CD14-positive monocyte (primary cell): ENCODE data around the gene WDR35. TPM values are rescaled to one million over a fixed set of nuclear protein-coding genes. Genes with fewer than 3 reads are reported as not detected.

Experiments used
- DNase-seq, 3 donors: peaks; one replicate each; pipeline ENCODE4 v3.0.0-alpha.2; 2011 to 2022
- H2AFZ ChIP-seq: 2 replicates; pipeline ENCODE4 v1.6.0; 2012; ENCODE audit warnings: mild to moderate bottlenecking, low read depth, low read length, inconsistent platforms; ENCODE audit not compliant: insufficient read depth, poor library complexity, severe bottlenecking
- H3K27ac ChIP-seq, 2 donors: 1 replicate in 1 of 2; 2 replicates in 1 of 2; pipeline ENCODE4 v1.5.1; 2012 to 2013; ENCODE audit warnings: low read length in 2 of 2, control low read depth in 1 of 2, inconsistent platforms in 1 of 2, low read depth in 1 of 2, mild to moderate bottlenecking in 1 of 2
- H3K27me3 ChIP-seq, 2 donors: one replicate each; pipeline versions ENCODE4 v1.6.0 to v1.6.1; 2011 to 2013; ENCODE audit warnings: low read length in 2 of 2; ENCODE audit not compliant: control insufficient read depth in 2 of 2, insufficient read depth in 2 of 2
- H3K36me3 ChIP-seq, 2 donors: replicated peaks in 1 of 2; 1 replicate in 1 of 2; 2 replicates in 1 of 2; pipeline versions ENCODE4 v1.5.1 to v1.6.1; 2012 to 2013; ENCODE audit warnings: low read length in 2 of 2, control low read depth in 1 of 2, inconsistent platforms in 1 of 2, mild to moderate bottlenecking in 1 of 2; ENCODE audit not compliant: insufficient read depth in 2 of 2, control insufficient read depth in 1 of 2
- H3K4me1 ChIP-seq, 2 donors: 1 replicate in 1 of 2; 2 replicates in 1 of 2; pipeline versions ENCODE4 v1.5.1 to v1.6.1; 2012 to 2013; ENCODE audit warnings: low read length in 2 of 2, control low read depth in 1 of 2, inconsistent platforms in 1 of 2, mild to moderate bottlenecking in 1 of 2, moderate library complexity in 1 of 2; ENCODE audit not compliant: insufficient read depth in 2 of 2, control insufficient read depth in 1 of 2
- H3K4me2 ChIP-seq: replicated peaks from 2 replicates; pipeline ENCODE3; 2012; ENCODE audit warnings: low read length, moderate library complexity, mild to moderate bottlenecking; ENCODE audit not compliant: poor library complexity, severe bottlenecking; ENCODE audit errors: extremely low read depth
- H3K4me3 ChIP-seq, 3 experiments: fragments of 200-600 bp in 1 of 3; sonication (generic) in 1 of 3; replicated peaks in 1 of 3; 1 replicate in 2 of 3; 2 replicates in 1 of 3; pipeline ENCODE4 v1.5.1; 2011 to 2013; ENCODE audit warnings: low read length in 3 of 3, mild to moderate bottlenecking in 3 of 3, control low read depth in 2 of 3, low read depth in 2 of 3, inconsistent platforms in 1 of 3, moderate library complexity in 1 of 3
- H3K79me2 ChIP-seq: 2 replicates; pipeline ENCODE4 v1.6.0; 2012; ENCODE audit warnings: mild to moderate bottlenecking, control low read depth, inconsistent platforms, low read length, moderate library complexity; ENCODE audit not compliant: insufficient read depth
- H3K9ac ChIP-seq: 2 replicates; pipeline ENCODE4 v1.6.0; 2017; ENCODE audit warnings: low read length, mild to moderate bottlenecking; ENCODE audit not compliant: insufficient read depth, poor library complexity, severe bottlenecking
- H3K9me3 ChIP-seq, 2 donors: replicated peaks in 1 of 2; 1 replicate in 1 of 2; 2 replicates in 1 of 2; pipeline versions ENCODE4 v1.5.1 to v1.6.1; 2012 to 2013; ENCODE audit warnings: low read length in 2 of 2, control low read depth in 1 of 2; ENCODE audit not compliant: control insufficient read depth in 1 of 2, insufficient read depth in 1 of 2
- H4K20me1 ChIP-seq: 2 replicates; pipeline ENCODE4 v1.6.0; 2012; ENCODE audit warnings: mild to moderate bottlenecking, low read length, control low read depth, moderate library complexity; ENCODE audit not compliant: insufficient read depth
- H3K27ac Mint-ChIP-seq, 7 donors: one replicate each; pipeline ENCODE4 v1.8.0; 2020; ENCODE audit warnings: mild to moderate bottlenecking in 7 of 7, mixed read lengths in 7 of 7, moderate library complexity in 6 of 7, inconsistent platforms in 2 of 7
- H3K27me3 Mint-ChIP-seq, 3 donors: one replicate each; pipeline ENCODE4 v1.8.0; 2021 to 2022; ENCODE audit warnings: low read depth in 3 of 3, mild to moderate bottlenecking in 3 of 3, mixed read lengths in 3 of 3, moderate library complexity in 3 of 3, inconsistent platforms in 1 of 3
- H3K36me3 Mint-ChIP-seq, 2 donors: one replicate each; pipeline ENCODE4 v1.8.0; 2020; ENCODE audit warnings: mixed read lengths in 2 of 2, inconsistent platforms in 1 of 2, mild to moderate bottlenecking in 1 of 2
- H3K4me1 Mint-ChIP-seq: one replicate; pipeline ENCODE4 v1.8.0; 2020; ENCODE audit warnings: mild to moderate bottlenecking, mixed read lengths
- H3K4me3 Mint-ChIP-seq, 2 donors: one replicate each; pipeline ENCODE4 v1.8.0; 2020; ENCODE audit warnings: mild to moderate bottlenecking in 2 of 2, mixed read lengths in 2 of 2, moderate library complexity in 1 of 2
- H3K9me3 Mint-ChIP-seq, 7 donors: one replicate each; pipeline ENCODE4 v1.8.0; 2020 to 2022; ENCODE audit warnings: mixed read lengths in 7 of 7, mild to moderate bottlenecking in 6 of 7, moderate library complexity in 6 of 7, inconsistent platforms in 2 of 7
- WGBS: methylation state at CpG from one replicate; pipeline ENCODE4 v1.1.5; 2013; ENCODE audit warnings: missing lambda C conversion rate; ENCODE audit not compliant: insufficient coverage; 5-methylcytosine and 5-hydroxymethylcytosine counted together
- intact Hi-C, 2 donors: fragments of 100-400 bp; cut with micrococcal nuclease; formaldehyde crosslinking; loops; one replicate each; pipeline versions ENCODE4 v1.15.0 to v1.15.1; 2023
- polyA plus RNA-seq, 3 donors: library from polyadenylated mRNA; depleted of rRNA in 1 of 3; unstranded in 2 of 3; stranded (reverse) in 1 of 3; fragments of 300-500 nt in 2 of 3; fragments of >200 nt in 1 of 3; fragmentation: Illumina TruSeq in 2 of 3; gene quantifications; 1 replicate in 2 of 3; 2 replicates in 1 of 3; pipeline ENCODE4 v1.2.3, GENCODE V29; 2012 to 2021
- TF ChIP-seq, protein P1 (sequence below): fragments of 200-600 bp; IDR thresholded peaks from one replicate; pipeline ENCODE4 v1.8.0; 2022; ENCODE audit warnings: antibody characterized with exemption, mild to moderate bottlenecking

Gene WDR35
- polyA plus RNA-seq, 3 donors: 0.28 to 1.0 (median 0.67) TPM

DNA sequence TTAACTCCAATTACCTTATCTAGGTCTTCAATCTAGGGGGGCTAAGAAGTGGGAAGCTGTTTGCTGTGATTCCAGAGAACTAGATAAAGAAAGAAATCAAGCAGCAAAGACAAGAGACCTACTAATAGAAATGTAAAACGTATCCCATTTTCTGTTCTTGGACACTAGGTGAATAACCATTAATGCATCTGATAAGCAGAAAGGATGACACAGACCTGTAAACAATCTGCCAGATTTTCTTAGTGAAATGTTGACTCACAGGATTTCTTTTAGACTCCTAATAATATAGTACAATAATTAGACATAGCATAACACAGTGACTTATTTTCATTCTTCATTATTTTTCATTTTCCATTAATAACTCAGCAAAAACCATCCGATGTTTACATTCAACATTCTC, 1.3 kb downstream of the WDR35 start:
- Mint-ChIP-seq H3K4me1 (peaks cover 16% of the 10 kb centered on the region), H3K27ac (no peak overlapping the region), H3K9me3 (peaks cover 0 to 3% (median 0%) of the 10 kb centered on the region in 7 donors), H3K4me3 (no peak overlapping the region), H3K27me3 (peaks cover 8 to 21% (median 11%) of the 10 kb centered on the region in 3 donors), H3K36me3 (no peaks in the 10 kb centered on the region)
- H4K20me1 ChIP-seq: no peaks in the 10 kb centered on the region
- intact Hi-C loops: no loop called here
- H3K27me3 ChIP-seq: peaks cover 15 to 25% of the 10 kb centered on the region in 2 donors
- peaks cover 15 to 23% of the 10 kb centered on the region in 2 donors for H3K4me1 ChIP-seq
- no peak overlapping the region for H3K4me3 ChIP-seq
- H3K27ac ChIP-seq: no peak overlapping the region
- H2AFZ ChIP-seq: no peak overlapping the region
- H3K9me3 ChIP-seq: no peaks in the 10 kb centered on the region
- no peak overlapping the region for H3K9ac ChIP-seq
- no peaks in the 10 kb centered on the region for H3K36me3 ChIP-seq
- no CpG with 5 or more reads among the region's 2 CpGs for WGBS
- no peaks in the 10 kb centered on the region for H3K79me2 ChIP-seq
- TF ChIP-seq, protein P1, sequence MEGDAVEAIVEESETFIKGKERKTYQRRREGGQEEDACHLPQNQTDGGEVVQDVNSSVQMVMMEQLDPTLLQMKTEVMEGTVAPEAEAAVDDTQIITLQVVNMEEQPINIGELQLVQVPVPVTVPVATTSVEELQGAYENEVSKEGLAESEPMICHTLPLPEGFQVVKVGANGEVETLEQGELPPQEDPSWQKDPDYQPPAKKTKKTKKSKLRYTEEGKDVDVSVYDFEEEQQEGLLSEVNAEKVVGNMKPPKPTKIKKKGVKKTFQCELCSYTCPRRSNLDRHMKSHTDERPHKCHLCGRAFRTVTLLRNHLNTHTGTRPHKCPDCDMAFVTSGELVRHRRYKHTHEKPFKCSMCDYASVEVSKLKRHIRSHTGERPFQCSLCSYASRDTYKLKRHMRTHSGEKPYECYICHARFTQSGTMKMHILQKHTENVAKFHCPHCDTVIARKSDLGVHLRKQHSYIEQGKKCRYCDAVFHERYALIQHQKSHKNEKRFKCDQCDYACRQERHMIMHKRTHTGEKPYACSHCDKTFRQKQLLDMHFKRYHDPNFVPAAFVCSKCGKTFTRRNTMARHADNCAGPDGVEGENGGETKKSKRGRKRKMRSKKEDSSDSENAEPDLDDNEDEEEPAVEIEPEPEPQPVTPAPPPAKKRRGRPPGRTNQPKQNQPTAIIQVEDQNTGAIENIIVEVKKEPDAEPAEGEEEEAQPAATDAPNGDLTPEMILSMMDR: no peak
- DNase-seq: no peak
- H3K4me2 ChIP-seq: no peak overlapping the region

DNA sequence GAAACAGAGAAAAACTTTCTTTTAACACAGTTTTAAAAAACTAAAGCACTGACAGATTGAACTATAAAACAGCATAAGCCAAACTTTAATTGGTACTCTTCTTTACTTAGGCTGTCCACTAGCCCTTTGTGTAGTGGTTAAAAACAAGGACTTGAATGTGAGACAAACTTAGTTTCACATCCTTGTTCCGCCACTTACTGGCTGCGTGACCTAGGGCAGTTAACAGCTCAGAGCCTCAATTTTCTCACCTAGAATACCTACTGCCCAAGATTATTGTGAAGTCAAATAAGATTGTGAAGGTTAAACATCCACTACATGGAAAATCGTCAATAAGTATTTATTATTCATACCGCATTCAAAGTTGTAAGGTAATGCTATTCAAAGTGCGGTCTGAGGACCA, 2.0 kb downstream of the WDR35 start:
- TF ChIP-seq, protein P1: no peak
- Mint-ChIP-seq H3K4me1 (peaks cover 16% of the 10 kb centered on the region), H3K9me3 (peaks cover 0 to 3% (median 0%) of the 10 kb centered on the region in 7 donors), H3K36me3 (no peaks in the 10 kb centered on the region), H3K27me3 (peaks cover 4 to 15% (median 9%) of the 10 kb centered on the region in 3 donors), H3K4me3 (no peak overlapping the region), H3K27ac (no peak overlapping the region)
- H3K27me3 ChIP-seq: peaks cover 11 to 20% of the 10 kb centered on the region in 2 donors
- no peaks in the 10 kb centered on the region for H3K79me2 ChIP-seq
- H3K9ac ChIP-seq: no peak overlapping the region
- H3K36me3 ChIP-seq: no peaks in the 10 kb centered on the region
- H3K4me2 ChIP-seq: no peak overlapping the region
- intact Hi-C loops: no loop called here
- H3K4me3 ChIP-seq: no peak overlapping the region
- peak; percentile 6 to 21 (median 9) for DNase-seq
- no CpG with 5 or more reads among the region's 5 CpGs for WGBS
- H2AFZ ChIP-seq: peak overlapping the region; percentile 6
- peaks cover 15 to 23% of the 10 kb centered on the region in 2 donors for H3K4me1 ChIP-seq
- no peaks in the 10 kb centered on the region for H4K20me1 ChIP-seq
- no peak overlapping the region for H3K27ac ChIP-seq
- H3K9me3 ChIP-seq: no peaks in the 10 kb centered on the region
